GM11168 (cell line): ENCODE measurements around the gene PPP2R5B.

Source experiments
- in situ Hi-C: fragments of 300-500 bp; cut with MboI; formaldehyde crosslinking; loops from one replicate; pipeline ENCODE4 v1.12.0; 2022; ENCODE audit warnings: low sequenced_read_pairs; ENCODE audit not compliant: unreplicated experiment

Gene PPP2R5B

DNA sequence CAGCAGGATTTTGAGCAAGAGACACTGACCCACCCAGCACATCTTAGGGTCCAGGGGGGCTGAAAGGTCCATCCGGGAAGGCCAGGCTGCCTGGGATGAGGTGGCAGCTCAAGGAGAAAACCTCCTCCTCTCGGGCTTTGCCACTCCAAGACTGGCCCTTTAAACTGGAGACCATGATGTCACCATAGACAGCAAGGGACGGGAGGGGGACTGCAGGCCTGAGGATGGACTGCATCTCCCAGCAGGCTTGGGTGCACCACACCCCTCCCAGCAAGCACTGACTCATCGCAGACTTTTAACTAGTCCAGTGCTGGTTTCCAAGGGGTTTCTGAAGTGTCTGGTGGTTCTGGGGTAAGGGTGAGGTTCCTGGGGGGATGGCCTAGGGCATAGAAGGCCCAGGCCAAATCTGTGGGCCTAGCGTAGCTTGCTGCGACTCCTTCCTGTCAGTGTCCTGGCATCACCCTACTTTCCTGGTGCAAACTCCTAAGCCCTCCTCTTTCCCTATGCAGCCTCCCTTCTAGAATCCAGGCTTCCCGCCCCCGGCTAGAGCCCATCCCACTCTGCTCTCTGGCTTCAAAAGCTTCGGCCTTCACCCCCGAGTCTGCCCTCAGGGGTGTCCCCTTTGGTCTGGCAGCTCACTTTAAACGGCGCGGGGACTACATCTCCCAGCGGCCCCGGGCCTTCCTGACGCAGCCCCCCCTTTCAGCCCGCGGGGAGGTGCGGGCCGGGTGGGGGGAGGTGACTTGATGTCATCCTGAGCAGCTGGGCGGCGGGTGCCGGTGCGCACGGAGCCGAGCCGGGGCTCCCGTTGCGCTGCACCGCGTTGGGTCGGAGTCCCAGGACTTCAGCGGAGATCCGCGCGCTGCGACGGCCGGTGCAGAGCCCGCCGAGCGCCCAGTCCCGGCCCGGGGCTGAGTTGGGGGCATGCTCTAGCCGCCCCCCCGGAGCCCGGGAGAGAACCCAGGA is at the start of gene PPP2R5B:
PPP2R5B (plus strand) TSS at position 746 of the 966 bp plus-strand sequence. CDS start 1,046 bp downstream, outside the sequence.
- in situ Hi-C loops = no loop called here

- in situ Hi-C loops = no loop called here
Observed at GRCh38 chr11:64875369-64876228, 48.9 kb upstream of the PPP2R5B start.

GRCh38 chr11:64876229-64876750 is 48.2 kb upstream of the PPP2R5B start:
- in situ Hi-C loops = no loop called here

GRCh38 chr11:64876835-64877341 is 47.6 kb upstream of the PPP2R5B start:
- in situ Hi-C loops = no loop called here

DNA sequence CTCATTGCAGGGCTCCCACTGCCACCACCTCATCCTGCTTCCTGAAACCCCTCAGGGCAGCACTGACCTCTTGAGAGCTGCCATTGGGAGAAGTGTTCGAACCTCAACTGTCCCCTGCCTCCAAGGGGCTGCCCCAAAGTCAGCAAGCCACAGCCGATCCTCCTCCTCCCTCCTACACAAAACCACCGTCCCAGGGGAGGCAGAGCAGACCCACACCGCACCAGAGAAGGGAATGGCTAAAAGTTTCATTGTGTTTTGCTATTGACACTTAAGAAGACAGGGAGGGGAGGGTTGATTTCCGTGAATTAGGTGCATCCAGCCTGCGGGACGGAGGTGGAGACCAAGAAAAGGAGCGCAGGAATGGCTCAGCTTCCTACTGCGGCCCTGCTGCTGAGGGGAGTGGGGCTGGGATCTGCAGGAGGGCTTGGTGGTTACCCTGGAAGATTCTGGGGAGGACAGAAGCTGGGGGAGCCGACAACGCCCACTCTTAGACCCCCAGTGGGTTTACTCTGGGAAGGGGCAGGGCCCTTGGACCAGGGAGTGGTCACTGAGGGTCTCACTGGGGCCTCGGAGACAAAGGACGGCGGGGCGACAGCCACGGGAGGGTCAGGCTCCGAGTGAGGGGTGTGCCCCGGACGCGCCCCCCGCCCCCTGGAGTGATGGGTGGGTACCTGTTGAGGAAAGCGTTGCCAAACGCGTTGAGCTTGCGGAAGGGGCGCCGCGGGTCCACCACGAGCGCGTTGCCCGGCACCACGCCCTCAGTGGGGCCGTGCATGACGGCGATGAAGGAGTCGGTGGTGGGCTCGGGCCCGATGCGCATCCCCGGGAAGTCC is 46.9 kb upstream of the PPP2R5B start:
- in situ Hi-C loops = no loop called here

DNA sequence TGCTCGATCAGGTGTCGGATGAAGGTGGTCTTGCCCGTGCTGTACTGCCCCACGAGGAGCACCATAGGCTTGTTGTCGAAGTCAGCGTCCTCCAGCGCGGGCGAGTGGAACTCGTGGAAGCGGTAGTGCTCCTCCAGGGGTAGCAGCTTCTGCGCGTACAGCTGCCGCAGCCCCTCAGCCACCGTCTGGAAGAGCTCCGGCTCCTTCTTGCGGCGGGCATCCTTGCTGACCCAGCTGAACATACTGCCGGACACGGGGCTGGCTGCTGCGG is 46.3 kb upstream of the PPP2R5B start:
- in situ Hi-C loops = no loop called here

DNA sequence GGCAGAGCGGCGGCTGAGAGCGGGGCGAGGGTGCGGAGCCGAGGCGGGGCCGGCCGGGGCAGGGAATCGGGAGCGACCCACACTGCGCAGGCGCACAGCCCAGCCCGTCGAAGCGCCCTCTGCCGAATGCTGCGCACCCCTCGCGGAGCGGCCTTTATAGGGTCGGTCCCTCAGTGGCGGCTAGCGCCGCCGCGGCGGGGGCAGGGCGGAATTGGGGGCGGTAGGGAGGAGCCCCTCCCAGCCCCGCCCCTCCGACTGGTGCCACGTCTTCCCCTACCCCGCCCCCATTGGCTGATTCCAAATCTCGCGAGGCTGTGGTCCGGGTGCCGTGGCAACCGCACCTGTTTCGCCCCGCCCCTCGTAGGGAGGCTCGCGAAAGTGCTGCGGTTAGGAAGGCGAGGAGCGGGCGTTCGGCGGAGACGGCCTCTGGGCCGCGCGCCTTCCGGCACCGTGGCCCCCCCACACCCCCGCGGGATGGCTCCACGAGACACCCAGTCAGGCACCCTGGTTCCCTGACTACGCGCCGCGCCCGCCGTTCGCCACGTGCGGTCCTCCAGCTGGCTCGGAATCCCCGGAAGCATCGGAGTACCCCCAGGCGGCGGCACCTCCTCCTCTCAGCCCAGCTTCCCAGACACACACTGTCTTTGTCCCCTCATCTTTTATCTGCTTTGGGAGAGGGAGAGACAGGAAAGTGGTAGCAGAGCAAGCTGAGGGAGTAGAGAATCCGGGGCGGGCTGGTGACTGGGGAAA is 45.8 kb upstream of the PPP2R5B start, which contains the start of gene EHD1:
EHD1 (minus strand) TSS at position 128 of the 750 bp plus-strand sequence. CDS start 157 bp downstream, outside the sequence.
- in situ Hi-C loops = no loop called here

GRCh38 chr11:64879244-64879900 is 45.1 kb upstream of the PPP2R5B start:
- in situ Hi-C loops = no loop called here

DNA sequence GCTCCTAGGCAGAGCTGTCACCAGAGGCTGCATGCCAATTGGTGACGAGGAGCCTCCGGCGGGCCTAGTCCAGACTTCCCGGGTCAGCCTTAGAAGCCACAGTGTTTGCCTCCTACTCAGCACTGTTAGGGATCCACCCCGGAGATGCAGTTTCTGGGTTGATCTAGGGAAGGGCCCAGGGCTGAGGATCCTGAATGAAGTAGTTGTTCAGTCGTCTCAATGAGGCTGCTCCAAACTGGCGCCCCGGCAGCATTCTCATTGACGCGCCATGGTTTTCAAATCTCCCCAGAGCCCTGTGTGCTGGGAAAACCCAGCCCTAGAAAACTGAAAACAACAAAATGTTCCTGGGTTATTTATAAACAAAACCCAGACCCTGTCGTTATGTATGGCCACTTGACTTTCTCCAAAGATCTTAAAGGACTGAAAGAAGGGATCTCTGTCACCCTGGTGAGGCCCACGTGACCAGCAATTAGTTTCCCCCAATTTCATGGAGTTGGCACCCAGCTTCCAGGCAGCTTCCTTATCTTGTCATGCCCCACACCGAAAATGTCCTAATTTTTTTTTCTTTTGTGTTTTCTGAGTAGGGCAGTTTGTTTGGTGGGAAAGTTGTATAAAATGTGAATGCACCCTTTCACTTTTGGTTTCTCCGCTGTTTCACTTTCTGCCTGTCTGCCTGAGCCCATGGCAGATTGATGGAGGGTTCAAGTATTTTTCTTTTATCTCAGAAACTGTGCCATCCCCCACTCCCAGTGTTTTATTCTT is 44.1 kb upstream of the PPP2R5B start:
- in situ Hi-C loops = no loop called here

DNA sequence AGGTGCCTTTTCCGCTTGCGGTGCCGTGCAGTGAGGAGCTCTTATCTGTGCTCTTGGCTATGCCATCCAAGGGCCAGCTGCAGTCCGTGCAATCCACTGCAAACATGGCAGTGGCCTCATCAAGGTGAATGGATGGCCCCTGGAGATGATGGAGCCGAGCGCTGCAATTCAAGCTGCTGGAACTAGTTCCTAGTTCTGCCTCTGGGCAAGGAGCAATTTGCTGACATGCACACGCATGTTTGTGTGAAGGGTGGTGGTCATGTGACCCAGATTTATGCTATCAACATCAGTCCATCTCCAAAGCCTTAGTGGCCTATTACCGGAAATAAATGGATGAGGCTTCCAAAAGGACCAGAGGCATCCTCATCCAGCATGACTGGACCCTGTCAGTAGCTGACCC is 43.0 kb upstream of the PPP2R5B start:
- in situ Hi-C loops = no loop called here

GRCh38 chr11:64882243-64882642 is 42.2 kb upstream of the PPP2R5B start:
- in situ Hi-C loops = no loop called here

DNA sequence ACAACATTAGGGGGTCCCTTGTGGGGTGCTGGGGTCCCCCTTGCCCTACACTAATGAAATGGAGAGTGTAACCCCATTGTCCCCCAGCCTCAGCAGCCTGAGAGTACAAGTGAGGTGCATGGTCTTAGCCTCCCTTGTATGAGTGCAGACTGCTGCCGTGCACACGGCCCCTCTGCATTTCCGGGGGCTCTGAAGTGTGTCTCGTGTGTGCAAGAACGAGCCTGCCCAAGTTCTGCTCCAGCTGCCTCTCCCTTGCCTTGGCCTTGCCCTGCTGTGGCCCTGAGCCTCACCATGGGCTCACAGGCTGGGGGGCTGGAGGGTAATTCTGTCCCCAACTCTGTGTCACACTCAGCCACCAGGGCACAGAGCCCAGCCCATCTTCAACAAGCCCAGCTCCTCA is 40.9 kb upstream of the PPP2R5B start:
- in situ Hi-C loops = no loop called here

DNA sequence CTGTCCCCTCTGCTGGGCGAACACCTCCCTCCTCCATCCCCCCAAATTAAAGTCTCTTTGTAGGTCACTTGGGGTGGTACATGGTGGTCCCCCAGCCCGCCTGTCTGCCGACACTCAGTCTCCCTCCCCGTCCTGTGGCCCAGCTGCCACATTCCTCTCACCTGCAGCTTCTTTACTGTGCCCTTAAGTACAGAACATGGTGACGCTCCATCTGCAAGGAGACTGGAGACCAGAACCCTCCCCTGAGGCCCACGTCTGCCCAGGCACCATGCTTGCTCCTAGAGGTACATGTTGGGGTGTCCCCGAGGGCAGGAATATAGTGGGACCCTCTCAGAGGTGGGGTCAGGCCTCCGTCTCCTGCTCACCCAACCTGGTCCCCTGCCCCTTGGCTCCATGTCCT is 40.5 kb upstream of the PPP2R5B start:
- in situ Hi-C loops = no loop called here

DNA sequence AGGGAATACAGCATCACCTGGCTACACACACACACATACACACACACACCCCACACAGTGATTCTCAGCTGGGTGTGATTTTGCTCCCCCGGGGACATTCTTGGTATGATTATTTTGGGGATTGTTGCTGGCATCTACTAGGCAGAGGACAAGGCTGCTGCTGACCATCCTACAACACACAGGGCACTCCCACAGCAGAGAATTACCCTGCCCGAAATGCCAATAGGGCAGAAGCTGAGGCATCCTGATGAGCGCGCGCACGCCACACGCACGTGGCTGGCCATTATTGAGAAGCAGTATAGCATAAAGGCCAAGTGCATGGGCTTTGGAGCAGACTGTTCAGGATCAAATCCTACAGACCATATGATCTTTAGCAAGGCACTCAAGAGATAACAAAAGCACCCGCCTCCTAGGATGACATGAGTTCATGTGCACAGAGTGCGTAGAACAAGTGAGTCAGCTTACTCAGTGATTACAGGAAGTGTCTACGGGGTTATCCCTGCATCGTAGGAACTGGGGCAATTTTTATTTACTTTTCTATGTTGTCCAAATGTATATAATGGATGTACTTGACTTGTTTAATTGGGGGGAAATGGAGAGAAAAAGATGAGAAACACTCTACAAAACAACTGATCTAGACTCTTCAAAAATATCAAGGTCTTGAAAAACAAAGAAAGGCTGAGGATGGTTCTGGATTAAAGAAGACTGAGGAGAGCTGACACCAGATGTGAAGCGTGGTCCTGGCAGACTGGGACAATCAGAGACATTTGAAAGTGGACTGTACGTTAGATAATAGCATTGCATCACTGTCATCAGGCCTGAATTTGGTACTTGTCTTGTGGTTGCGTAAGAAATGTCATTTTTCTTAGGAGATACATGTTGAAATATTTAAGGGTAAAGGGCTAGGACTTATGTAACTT is 38.9 kb upstream of the PPP2R5B start:
- in situ Hi-C loops = no loop called here

DNA sequence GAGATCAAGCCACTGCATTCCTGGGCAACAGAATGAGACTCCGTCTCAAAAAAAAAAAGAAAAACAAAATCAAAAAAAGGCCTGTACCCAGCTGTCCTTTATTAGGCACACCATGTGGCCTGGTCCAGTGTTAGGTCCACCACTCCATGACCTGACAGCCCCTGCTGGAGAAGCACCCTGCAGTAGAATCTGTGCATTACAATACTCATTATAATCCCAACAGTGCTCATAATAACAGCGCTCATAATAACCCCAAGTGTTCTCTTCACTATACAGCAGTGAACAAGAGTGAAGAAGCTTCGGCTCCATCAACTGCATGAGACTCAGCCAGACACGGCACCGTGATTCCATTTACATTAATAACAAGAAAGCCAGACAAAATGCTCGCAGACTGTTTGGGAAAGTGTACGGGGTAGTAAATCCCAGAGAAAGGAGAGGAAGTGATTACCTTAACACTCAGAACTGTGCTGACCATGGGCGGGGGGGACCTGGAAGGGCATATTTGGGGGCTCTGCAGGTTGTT is 37.2 kb upstream of the PPP2R5B start:
- in situ Hi-C loops = no loop called here

GRCh38 chr11:64887757-64888405 is 36.6 kb upstream of the PPP2R5B start:
- in situ Hi-C loops = no loop called here
